Panc1 (cell line): ENCODE results near the gene KHNYN. TPM values are rescaled to one million over a fixed set of nuclear protein-coding genes. Genes with fewer than 3 reads are reported as not detected.
A peak's percentile ranks its signal among the peaks of the same experiment; 100 is the strongest.

Source experiments
- ATAC-seq: fragments of 200-7000 bp; cut with Tn5 transposase; 2 replicates; pipeline ENCODE4 v1.9.1; 2020; ENCODE audit warnings: mild to moderate bottlenecking, moderate library complexity
- BruUV-seq: library from RNA; stranded (reverse); fragments of 400-500 nt; replicated peaks from 2 replicates; lab custom pipeline; 2021; lab: Mats Ljungman, UMichigan
- CTCF ChIA-PET: fragments of 300-600 bp; sonication (Branson Sonifier 250); formaldehyde crosslinking; loops from one replicate; lab custom pipeline; 2022; ENCODE audit warnings: antibody characterized with exemption; lab: Charles Lee
- POLR2A ChIA-PET: fragments of 300-600 bp; sonication (Branson Sonifier 250); formaldehyde crosslinking; loops from one replicate; lab custom pipeline; 2022; ENCODE audit warnings: antibody characterized with exemption; lab: Charles Lee
- DNase-seq: peaks from one replicate; pipeline ENCODE4 v3.0.0-alpha.2; 2010; ENCODE audit warnings: low read depth, low spot score
- H3K27ac ChIP-seq: 2 replicates; pipeline ENCODE4 v1.5.1; 2011; ENCODE audit warnings: mild to moderate bottlenecking, low read length, inconsistent platforms
- H3K27me3 ChIP-seq: fragments of 200-500 bp; sonication (Bioruptor generic); 2 replicates; pipeline ENCODE4 v1.6.0; 2014; ENCODE audit warnings: low read length, inconsistent platforms; ENCODE audit not compliant: control insufficient read depth, insufficient read depth
- H3K36me3 ChIP-seq: fragments of 200-500 bp; sonication (Bioruptor generic); 2 replicates; pipeline ENCODE4 v1.5.1; 2014; ENCODE audit warnings: inconsistent platforms, mild to moderate bottlenecking, low read length, moderate library complexity; ENCODE audit not compliant: control insufficient read depth, insufficient read depth
- H3K4me1 ChIP-seq: 2 replicates; pipeline ENCODE4 v1.5.1; 2011; ENCODE audit warnings: inconsistent platforms, mild to moderate bottlenecking, low read length, moderate library complexity; ENCODE audit not compliant: control insufficient read depth, insufficient read depth
- H3K4me3 ChIP-seq, 2 experiments: 2 replicates each; pipeline ENCODE4 v1.5.1; 2011 to 2012; ENCODE audit warnings: low read depth in 2 of 2, low read length in 2 of 2, mild to moderate bottlenecking in 2 of 2, inconsistent platforms in 1 of 2, moderate library complexity in 1 of 2
- H3K9me3 ChIP-seq: fragments of 200-500 bp; sonication (Bioruptor generic); 2 replicates; pipeline ENCODE4 v1.5.1; 2014; ENCODE audit warnings: low read depth, mild to moderate bottlenecking, inconsistent platforms, low read length, moderate library complexity; ENCODE audit not compliant: control insufficient read depth, insufficient read depth
- CTCF ChIP-seq: fragments of 450-650 bp; IDR thresholded peaks from 2 replicates; pipeline ENCODE4 v1.5.1; 2017; ENCODE audit warnings: mild to moderate bottlenecking
- POLR2AphosphoS5 ChIP-seq: IDR thresholded peaks from 2 replicates; pipeline ENCODE4 v1.6.1; 2012; ENCODE audit warnings: mild to moderate bottlenecking, low read depth, low read length, moderate library complexity
- REST ChIP-seq, 2 experiments: IDR thresholded peaks; 2 replicates each; pipeline ENCODE4 v1.6.1; 2011 to 2012; ENCODE audit warnings: low read depth in 2 of 2, control low read depth in 1 of 2, low read length in 1 of 2, mild to moderate bottlenecking in 1 of 2, moderate library complexity in 1 of 2; ENCODE audit not compliant: insufficient read depth in 1 of 2
- SIN3A ChIP-seq: IDR thresholded peaks from 2 replicates; pipeline ENCODE4 v1.6.1; 2012; ENCODE audit warnings: low read depth, mild to moderate bottlenecking, low read length, moderate library complexity, borderline replicate concordance; ENCODE audit not compliant: insufficient read depth
- TCF7L2 ChIP-seq: IDR thresholded peaks from 2 replicates; pipeline ENCODE4 v1.6.1; 2011; ENCODE audit warnings: mild to moderate bottlenecking, low read depth, low read length, inconsistent platforms
- in situ Hi-C: cut with HindIII; loops from 2 replicates; pipeline ENCODE4 v1.10.0; 2016; ENCODE audit warnings: low sequenced_read_pairs, low pct_unique_long_range_greater_than_20kb
- intact Hi-C: fragments of 100-400 bp; cut with micrococcal nuclease; formaldehyde crosslinking; loops from one replicate; pipeline ENCODE4 v1.10.0; 2022; ENCODE audit not compliant: unreplicated experiment
- total RNA-seq: library from RNA; stranded (reverse); gene quantifications from one replicate; pipeline ENCODE4 v1.2.1, GENCODE V29; 2021; ENCODE audit not compliant: unreplicated experiment

Gene KHNYN
- total RNA-seq, 1 experiment from 2014 or later, result 37.6 TPM

- ATAC-seq (peak; percentile 63), DNase-seq (no peak)
- Histone ChIP-seq H3K9me3 (no peaks in the 10 kb centered on the region), H3K4me1 (peaks cover 14% of the 10 kb centered on the region), H3K4me3 (no peak overlapping the region), H3K27ac (no peak overlapping the region), H3K36me3 (peaks cover 2% of the 10 kb centered on the region), H3K27me3 (no peaks in the 10 kb centered on the region)
- CTCF ChIA-PET, result interaction anchor here (0.5 to 1.2 kb wide), 7 partner anchors 34 to 452 kb away, joined by 3 to 11 read pairs (median 3); partner anchors contain the start of gene CIDEB
- intact Hi-C loops (no loop called here), in situ Hi-C loops (loop anchor here (10.0 kb wide), 1 partner anchor 102 kb away; the partner anchor contains the start of genes ADCY4 and RIPK3)
- POLR2A ChIA-PET, result interaction anchor here (0.7 kb wide), 1 partner anchor 65 kb away, joined by 4 read pairs; no protein-coding TSS in a partner anchor
- BruUV-seq, result no TSS peak
- no peak for TF ChIP-seq TCF7L2
- TF ChIP-seq CTCF, result peak; percentile 79
These were observed 6.7 kb downstream of the KHNYN start for GRCh38 chr14:24436355-24437019.

- intact Hi-C loops (no loop called here), in situ Hi-C loops (loop anchor here (10.0 kb wide), 1 partner anchor 102 kb away; the partner anchor contains the start of genes ADCY4 and RIPK3)
- no peak for TF ChIP-seq TCF7L2
- TF ChIP-seq CTCF, result peak; percentile 54
- no TSS peak for BruUV-seq
- ATAC-seq, result no peak
- POLR2A ChIA-PET, result interaction anchor here (0.5 kb wide), 1 partner anchor 919 kb away, joined by 3 read pairs; no protein-coding TSS in a partner anchor
- H3K27me3 ChIP-seq, result no peaks in the 10 kb centered on the region
- DNase-seq, result no peak
- no peak overlapping the region for H3K4me3 ChIP-seq
- H3K4me1 ChIP-seq, result peaks cover 16% of the 10 kb centered on the region
- CTCF ChIA-PET, result interaction anchor here (0.5 to 1.1 kb wide), 6 partner anchors 34 to 453 kb away, joined by 3 to 10 read pairs (median 3); partner anchors contain the start of gene CIDEB
- no peak overlapping the region for H3K27ac ChIP-seq
- no peaks in the 10 kb centered on the region for H3K9me3 ChIP-seq
- H3K36me3 ChIP-seq, result peaks cover 2% of the 10 kb centered on the region
These were observed 7.4 kb downstream of the KHNYN start for GRCh38 chr14:24437020-24437735.

- DNase-seq (no peak), ATAC-seq (no peak)
- no peak for TF ChIP-seq REST (IDR thresholded peaks at IDR 0.05; ENCODE audit: insufficient read depth in 1 of 2, low read depth in 2 of 2, low read length in 1 of 2)
- no peak for TF ChIP-seq SIN3A
- no peak for TF ChIP-seq CTCF
- TF ChIP-seq POLR2AphosphoS5, result no peak
- no peak for TF ChIP-seq TCF7L2
- intact Hi-C loops (no loop called here), in situ Hi-C loops (loop anchor here (10.0 kb wide), 1 partner anchor 103 kb away; the partner anchor contains the start of genes ADCY4 and RIPK3)
- CTCF ChIA-PET, result interaction anchor here (0.8 to 1.1 kb wide), 2 partner anchors 35 to 106 kb away, joined by 3 read pairs; no protein-coding TSS in a partner anchor
- Histone ChIP-seq H3K9me3 (no peaks in the 10 kb centered on the region), H3K27ac (no peak overlapping the region), H3K4me3 (no peak overlapping the region), H3K36me3 (peaks cover 2% of the 10 kb centered on the region), H3K27me3 (no peaks in the 10 kb centered on the region), H3K4me1 (peaks cover 16% of the 10 kb centered on the region)
- no TSS peak for BruUV-seq
- POLR2A ChIA-PET, result interaction anchor here (0.5 kb wide), 1 partner anchor 920 kb away, joined by 3 read pairs; no protein-coding TSS in a partner anchor
These were observed 7.9 kb downstream of the KHNYN start for GRCh38 chr14:24437736-24438067.
